H1 (cell line): ENCODE results near the gene CFAP20. TPM values are rescaled to one million over a fixed set of nuclear protein-coding genes. Genes with fewer than 3 reads are reported as not detected.

Experiments
- BACH1 ChIP-seq: IDR thresholded peaks from 2 replicates; pipeline ENCODE4 v1.6.1; 2012; ENCODE audit warnings: low read length, improper control_type of control experiment
- BRCA1 ChIP-seq: IDR thresholded peaks from 2 replicates; pipeline ENCODE4 v1.6.1; 2012; ENCODE audit warnings: low read depth, low read length, improper control_type of control experiment
- CHD2 ChIP-seq: IDR thresholded peaks from 2 replicates; pipeline ENCODE4 v1.6.1; 2012; ENCODE audit warnings: low read length, improper control_type of control experiment
- HDAC6 ChIP-seq: IDR thresholded peaks from one replicate; pipeline ENCODE4 v1.7.1; 2012; ENCODE audit warnings: low read depth, mild to moderate bottlenecking, inconsistent platforms, low read length, moderate library complexity
- TAF7 ChIP-seq: optimal IDR thresholded peaks from 2 replicates; pipeline ENCODE3; 2011; ENCODE audit warnings: low read depth, mild to moderate bottlenecking, inconsistent platforms, low read length, moderate library complexity, borderline replicate concordance
- polyA plus RNA-seq, 7 experiments: library from polyadenylated mRNA; depleted of rRNA in 3 of 7; stranded (reverse) in 5 of 7; unstranded in 2 of 7; fragments of >200 nt in 5 of 7; fragments of 200-250 nt in 2 of 7; gene quantifications; 1 replicate in 5 of 7; 2 replicates in 1 of 7; 4 replicates in 1 of 7; pipeline versions ENCODE4 v1.2.1 to v1.2.3, GENCODE V29; 2011 to 2013; ENCODE audit warnings: missing spikeins in 2 of 7, mixed read lengths in 2 of 7
- total RNA-seq: library from RNA; stranded (reverse); fragmentation: NEBNext Ultra II Directional; extraction: Animal tissue kit (Norgen Biotek cat#: 25700); gene quantifications from 2 replicates; pipeline ENCODE4 v1.2.1, GENCODE V29; 2021
- TF ChIP-seq, protein P1 (sequence below): fragments of 300-600 bp; sonication (generic); IDR thresholded peaks from 2 replicates; pipeline ENCODE4 v1.7.1; 2012; ENCODE audit warnings: low read length, moderate library complexity, mild to moderate bottlenecking, inconsistent platforms; ENCODE audit not compliant: insufficient replicate concordance
- TF ChIP-seq, protein P2 (sequence below), 3 experiments: IDR thresholded peaks; 1 replicate in 2 of 3; 2 replicates in 1 of 3; pipeline versions ENCODE4 v1.5.1 to v1.6.1; 2011; ENCODE audit warnings: low read length in 3 of 3, mild to moderate bottlenecking in 3 of 3, inconsistent platforms in 2 of 3, low read depth in 1 of 3, moderate library complexity in 1 of 3; ENCODE audit not compliant: insufficient read depth in 1 of 3; ENCODE audit errors: control extremely low read depth in 1 of 3
- TF ChIP-seq, protein P3 (sequence below): IDR thresholded peaks from 2 replicates; pipeline ENCODE4 v1.6.1; 2012; ENCODE audit warnings: inconsistent platforms

The CFAP20 gene
- total and polyA plus RNA-seq, 2 of the 8 experiments (the other 6 are each of a cell fraction or from before 2014, with no cell fraction given), result 45.6 to 65.4 TPM

DNA sequence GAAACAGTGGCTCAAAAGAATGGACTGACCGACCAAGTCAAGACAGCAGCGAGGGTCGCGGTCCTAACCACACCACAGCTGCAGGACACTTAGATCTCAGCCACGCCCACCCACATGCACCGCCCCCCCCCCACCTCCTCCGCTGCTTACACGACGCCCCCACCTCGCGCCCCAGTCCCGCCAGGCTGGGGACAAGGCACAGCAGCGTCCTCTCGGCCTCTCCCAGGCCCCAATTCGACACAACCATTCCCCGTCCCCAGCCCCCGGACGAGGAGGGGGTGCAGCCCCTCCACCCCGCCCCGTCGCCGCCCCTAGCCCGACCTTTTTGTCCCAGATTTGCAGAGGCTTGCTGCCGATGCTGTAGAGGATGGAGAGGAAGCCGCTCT lies 477 bp downstream of the CFAP20 start (continued):
- TF ChIP-seq, protein P1, sequence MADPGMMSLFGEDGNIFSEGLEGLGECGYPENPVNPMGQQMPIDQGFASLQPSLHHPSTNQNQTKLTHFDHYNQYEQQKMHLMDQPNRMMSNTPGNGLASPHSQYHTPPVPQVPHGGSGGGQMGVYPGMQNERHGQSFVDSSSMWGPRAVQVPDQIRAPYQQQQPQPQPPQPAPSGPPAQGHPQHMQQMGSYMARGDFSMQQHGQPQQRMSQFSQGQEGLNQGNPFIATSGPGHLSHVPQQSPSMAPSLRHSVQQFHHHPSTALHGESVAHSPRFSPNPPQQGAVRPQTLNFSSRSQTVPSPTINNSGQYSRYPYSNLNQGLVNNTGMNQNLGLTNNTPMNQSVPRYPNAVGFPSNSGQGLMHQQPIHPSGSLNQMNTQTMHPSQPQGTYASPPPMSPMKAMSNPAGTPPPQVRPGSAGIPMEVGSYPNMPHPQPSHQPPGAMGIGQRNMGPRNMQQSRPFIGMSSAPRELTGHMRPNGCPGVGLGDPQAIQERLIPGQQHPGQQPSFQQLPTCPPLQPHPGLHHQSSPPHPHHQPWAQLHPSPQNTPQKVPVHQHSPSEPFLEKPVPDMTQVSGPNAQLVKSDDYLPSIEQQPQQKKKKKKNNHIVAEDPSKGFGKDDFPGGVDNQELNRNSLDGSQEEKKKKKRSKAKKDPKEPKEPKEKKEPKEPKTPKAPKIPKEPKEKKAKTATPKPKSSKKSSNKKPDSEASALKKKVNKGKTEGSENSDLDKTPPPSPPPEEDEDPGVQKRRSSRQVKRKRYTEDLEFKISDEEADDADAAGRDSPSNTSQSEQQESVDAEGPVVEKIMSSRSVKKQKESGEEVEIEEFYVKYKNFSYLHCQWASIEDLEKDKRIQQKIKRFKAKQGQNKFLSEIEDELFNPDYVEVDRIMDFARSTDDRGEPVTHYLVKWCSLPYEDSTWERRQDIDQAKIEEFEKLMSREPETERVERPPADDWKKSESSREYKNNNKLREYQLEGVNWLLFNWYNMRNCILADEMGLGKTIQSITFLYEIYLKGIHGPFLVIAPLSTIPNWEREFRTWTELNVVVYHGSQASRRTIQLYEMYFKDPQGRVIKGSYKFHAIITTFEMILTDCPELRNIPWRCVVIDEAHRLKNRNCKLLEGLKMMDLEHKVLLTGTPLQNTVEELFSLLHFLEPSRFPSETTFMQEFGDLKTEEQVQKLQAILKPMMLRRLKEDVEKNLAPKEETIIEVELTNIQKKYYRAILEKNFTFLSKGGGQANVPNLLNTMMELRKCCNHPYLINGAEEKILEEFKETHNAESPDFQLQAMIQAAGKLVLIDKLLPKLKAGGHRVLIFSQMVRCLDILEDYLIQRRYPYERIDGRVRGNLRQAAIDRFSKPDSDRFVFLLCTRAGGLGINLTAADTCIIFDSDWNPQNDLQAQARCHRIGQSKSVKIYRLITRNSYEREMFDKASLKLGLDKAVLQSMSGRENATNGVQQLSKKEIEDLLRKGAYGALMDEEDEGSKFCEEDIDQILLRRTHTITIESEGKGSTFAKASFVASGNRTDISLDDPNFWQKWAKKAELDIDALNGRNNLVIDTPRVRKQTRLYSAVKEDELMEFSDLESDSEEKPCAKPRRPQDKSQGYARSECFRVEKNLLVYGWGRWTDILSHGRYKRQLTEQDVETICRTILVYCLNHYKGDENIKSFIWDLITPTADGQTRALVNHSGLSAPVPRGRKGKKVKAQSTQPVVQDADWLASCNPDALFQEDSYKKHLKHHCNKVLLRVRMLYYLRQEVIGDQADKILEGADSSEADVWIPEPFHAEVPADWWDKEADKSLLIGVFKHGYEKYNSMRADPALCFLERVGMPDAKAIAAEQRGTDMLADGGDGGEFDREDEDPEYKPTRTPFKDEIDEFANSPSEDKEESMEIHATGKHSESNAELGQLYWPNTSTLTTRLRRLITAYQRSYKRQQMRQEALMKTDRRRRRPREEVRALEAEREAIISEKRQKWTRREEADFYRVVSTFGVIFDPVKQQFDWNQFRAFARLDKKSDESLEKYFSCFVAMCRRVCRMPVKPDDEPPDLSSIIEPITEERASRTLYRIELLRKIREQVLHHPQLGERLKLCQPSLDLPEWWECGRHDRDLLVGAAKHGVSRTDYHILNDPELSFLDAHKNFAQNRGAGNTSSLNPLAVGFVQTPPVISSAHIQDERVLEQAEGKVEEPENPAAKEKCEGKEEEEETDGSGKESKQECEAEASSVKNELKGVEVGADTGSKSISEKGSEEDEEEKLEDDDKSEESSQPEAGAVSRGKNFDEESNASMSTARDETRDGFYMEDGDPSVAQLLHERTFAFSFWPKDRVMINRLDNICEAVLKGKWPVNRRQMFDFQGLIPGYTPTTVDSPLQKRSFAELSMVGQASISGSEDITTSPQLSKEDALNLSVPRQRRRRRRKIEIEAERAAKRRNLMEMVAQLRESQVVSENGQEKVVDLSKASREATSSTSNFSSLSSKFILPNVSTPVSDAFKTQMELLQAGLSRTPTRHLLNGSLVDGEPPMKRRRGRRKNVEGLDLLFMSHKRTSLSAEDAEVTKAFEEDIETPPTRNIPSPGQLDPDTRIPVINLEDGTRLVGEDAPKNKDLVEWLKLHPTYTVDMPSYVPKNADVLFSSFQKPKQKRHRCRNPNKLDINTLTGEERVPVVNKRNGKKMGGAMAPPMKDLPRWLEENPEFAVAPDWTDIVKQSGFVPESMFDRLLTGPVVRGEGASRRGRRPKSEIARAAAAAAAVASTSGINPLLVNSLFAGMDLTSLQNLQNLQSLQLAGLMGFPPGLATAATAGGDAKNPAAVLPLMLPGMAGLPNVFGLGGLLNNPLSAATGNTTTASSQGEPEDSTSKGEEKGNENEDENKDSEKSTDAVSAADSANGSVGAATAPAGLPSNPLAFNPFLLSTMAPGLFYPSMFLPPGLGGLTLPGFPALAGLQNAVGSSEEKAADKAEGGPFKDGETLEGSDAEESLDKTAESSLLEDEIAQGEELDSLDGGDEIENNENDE, result no peak
- TF ChIP-seq TAF7 (no peak), BACH1 (no peak), BRCA1 (no peak), HDAC6 (no peak), CHD2 (no peak)
- TF ChIP-seq, protein P2, sequence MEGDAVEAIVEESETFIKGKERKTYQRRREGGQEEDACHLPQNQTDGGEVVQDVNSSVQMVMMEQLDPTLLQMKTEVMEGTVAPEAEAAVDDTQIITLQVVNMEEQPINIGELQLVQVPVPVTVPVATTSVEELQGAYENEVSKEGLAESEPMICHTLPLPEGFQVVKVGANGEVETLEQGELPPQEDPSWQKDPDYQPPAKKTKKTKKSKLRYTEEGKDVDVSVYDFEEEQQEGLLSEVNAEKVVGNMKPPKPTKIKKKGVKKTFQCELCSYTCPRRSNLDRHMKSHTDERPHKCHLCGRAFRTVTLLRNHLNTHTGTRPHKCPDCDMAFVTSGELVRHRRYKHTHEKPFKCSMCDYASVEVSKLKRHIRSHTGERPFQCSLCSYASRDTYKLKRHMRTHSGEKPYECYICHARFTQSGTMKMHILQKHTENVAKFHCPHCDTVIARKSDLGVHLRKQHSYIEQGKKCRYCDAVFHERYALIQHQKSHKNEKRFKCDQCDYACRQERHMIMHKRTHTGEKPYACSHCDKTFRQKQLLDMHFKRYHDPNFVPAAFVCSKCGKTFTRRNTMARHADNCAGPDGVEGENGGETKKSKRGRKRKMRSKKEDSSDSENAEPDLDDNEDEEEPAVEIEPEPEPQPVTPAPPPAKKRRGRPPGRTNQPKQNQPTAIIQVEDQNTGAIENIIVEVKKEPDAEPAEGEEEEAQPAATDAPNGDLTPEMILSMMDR (IDR thresholded peaks at IDR 0.05; ENCODE audit: control extremely low read depth in 1 of 3, insufficient read depth in 1 of 3, low read depth in 1 of 3, low read length in 3 of 3), result no peak
- TF ChIP-seq, protein P3, sequence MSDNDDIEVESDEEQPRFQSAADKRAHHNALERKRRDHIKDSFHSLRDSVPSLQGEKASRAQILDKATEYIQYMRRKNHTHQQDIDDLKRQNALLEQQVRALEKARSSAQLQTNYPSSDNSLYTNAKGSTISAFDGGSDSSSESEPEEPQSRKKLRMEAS, result no peak; the same call in 1 of the 2 replicates
